GM21367 (cell line): ENCODE results near the gene SERINC5.
"Not testable (repeated sequence)": the region's sequence is repeated elsewhere in the genome, so short reads cannot be mapped to it uniquely, and the experiment has no call there.

Source experiments
- ATAC-seq: cut with Tn5 transposase; IDR thresholded peaks from one replicate; pipeline ENCODE4 v1.9.1; 2021; ENCODE audit not compliant: unreplicated experiment

SERINC5 gene

GRCh38 chr5:80174790-80175189 lies 81.1 kb downstream of the SERINC5 start:
- no peak for ATAC-seq

GRCh38 chr5:80172067-80172695 lies 83.7 kb downstream of the SERINC5 start:
- no peak for ATAC-seq

GRCh38 chr5:80170117-80170535 lies 85.7 kb downstream of the SERINC5 start:
- no peak for ATAC-seq

GRCh38 chr5:80168388-80169028 lies 87.3 kb downstream of the SERINC5 start:
- ATAC-seq = no peak

DNA sequence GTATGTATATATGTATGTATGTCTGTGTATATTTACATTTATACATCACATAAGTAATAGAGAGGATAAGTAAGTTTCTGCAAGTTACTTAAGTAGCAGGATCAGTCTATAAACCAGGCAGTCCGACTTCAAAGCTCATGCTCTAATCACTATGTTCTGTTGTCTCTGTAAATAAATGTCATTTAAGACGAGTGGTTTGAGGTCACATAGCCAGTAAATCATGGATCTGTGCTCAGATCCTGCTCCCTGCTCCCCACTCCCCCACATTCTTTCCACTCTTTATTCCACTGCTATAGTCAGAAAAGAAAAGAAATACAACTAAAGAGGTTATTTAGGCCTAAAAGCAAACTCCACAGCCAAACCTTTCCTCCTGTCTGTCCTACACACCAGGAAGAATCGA lies 90.4 kb downstream of the SERINC5 start:
- no peak for ATAC-seq

- ATAC-seq = no peak
These were observed 94.7 kb downstream of the SERINC5 start for GRCh38 chr5:80161165-80161564.

DNA sequence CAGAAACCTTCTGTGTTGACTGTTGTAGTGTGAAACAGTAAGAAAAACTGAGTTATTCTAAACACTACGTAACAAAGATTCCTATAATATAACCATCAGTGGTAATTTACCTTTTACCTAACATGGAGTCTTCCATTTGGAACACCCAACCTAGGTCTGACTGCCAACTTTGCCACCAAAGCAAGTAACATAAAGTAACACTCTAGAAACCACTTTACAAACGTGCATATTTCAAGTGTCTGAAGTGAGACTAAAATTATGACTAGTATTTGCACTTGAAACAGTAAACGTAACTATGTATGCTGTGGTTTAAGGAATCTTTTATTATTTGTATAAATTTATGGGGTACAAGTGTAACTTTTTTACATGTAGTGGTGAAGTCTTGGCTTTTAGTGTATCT lies 95.6 kb downstream of the SERINC5 start:
- ATAC-seq = no peak

GRCh38 chr5:80159133-80159815 lies 96.6 kb downstream of the SERINC5 start:
- ATAC-seq = no peak

- ATAC-seq = no peak
These were observed 99.7 kb downstream of the SERINC5 start for GRCh38 chr5:80156156-80156555.

DNA sequence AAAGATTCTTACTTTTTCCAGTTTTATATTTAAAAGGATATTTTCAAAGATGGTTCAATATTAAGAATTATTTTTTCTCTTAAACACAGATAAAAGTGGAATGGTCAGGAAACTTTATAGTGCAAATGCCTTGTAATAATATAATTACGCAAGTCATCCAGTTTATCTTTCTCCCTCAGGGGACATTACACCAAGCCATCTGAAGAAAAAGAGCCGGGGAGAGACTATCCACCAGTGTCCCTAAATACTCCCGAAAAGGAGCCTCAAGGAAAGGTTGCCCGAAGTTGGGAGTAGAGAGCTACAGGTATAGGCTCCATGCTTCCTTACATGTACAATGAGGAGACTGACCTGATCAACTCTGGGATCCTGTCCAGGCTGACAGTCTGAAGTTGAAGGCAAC lies 101.1 kb downstream of the SERINC5 start:
- no peak for ATAC-seq

- ATAC-seq = not testable (repeated sequence)
These were observed 101.6 kb downstream of the SERINC5 start for GRCh38 chr5:80154289-80154688.

DNA sequence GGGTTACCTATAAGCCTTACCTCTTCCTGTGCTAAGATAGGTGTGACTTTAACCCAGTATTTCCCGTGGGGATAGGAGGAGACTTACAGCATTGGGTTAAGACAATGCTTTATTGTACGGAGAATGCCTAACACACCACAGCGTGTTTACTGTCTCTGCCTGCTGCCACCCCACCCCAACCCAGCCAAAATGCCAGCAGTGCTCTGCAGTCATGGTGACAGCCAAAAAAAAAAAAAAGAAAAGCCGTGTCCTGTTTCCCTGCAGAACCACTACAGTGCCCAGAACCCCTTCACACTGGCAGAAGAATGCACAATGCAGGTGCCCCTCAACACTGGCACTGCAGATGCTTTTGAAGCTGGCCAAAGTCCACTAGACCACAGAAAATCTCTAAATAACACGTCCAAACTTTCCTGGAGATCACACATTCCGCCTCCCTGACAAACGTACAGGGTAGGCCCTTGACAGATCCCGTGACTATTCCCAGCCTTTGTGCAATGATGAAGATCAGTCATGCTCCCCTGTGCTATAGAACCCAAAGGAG lies 102.2 kb downstream of the SERINC5 start:
- ATAC-seq = no peak

GRCh38 chr5:80152778-80153177 lies 103.1 kb downstream of the SERINC5 start:
- ATAC-seq = no peak

DNA sequence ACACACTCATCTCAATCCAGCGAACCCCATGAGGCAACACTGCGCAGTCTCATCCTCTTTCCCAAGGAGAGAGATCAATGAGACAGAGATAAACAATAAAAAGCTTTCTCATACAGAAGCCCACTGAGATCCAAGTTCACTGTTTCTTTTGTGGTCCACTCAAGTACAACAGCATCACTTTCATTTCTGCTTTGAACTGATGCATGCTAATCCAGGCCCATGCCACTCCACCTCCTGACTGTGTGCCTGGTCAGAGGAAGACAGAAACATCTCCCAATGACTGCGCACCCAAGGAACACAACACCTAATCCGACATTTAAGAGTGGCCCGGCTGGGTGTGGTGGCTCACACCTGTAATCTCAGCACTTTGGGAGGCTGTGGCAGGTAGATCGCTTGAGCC lies 104.0 kb downstream of the SERINC5 start:
- no peak for ATAC-seq

GRCh38 chr5:80150731-80151130 lies 105.1 kb downstream of the SERINC5 start:
- no peak for ATAC-seq

DNA sequence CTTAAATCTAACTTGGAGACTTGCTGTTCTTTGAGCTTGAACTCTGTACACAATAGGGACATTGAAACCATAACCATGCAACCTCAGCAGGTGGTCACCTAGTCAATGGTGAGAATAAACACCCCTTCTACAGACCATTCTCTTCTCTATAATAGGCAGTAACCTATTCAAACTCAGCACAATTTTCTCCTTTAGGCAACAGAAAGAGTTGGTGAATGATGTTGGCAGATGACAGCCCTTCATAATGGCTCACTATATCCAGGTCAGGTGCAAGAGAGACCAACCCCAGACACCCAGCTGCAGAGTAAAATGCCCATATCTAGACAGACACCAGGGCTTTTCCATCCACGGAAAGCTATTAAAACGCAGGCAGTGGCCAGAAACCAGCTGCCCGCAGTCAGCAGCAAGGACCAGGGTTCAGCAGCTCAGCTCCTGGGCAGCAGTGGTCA lies 106.7 kb downstream of the SERINC5 start:
- ATAC-seq = no peak

- no peak for ATAC-seq
These were observed 108.6 kb downstream of the SERINC5 start for GRCh38 chr5:80147119-80147815.

DNA sequence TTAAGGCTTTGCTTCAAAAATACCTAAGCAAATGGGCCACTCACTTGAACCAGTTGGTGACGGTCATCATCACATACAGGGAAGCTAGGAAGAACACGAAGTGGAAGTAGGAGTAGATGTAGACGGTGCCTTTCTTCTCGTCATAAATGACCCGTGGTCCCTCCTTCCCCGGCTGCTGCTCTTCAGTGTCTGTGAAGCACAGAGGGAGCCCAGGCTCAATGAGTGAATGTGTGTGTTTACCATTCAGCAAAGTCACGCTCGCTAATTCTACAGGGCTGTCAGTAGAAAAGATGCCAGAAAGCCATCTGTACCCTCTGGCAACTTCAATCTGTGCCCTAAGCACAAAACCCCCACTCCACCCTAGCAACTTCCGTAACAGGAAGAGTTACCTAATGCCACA lies 109.8 kb downstream of the SERINC5 start:
- ATAC-seq = no peak

DNA sequence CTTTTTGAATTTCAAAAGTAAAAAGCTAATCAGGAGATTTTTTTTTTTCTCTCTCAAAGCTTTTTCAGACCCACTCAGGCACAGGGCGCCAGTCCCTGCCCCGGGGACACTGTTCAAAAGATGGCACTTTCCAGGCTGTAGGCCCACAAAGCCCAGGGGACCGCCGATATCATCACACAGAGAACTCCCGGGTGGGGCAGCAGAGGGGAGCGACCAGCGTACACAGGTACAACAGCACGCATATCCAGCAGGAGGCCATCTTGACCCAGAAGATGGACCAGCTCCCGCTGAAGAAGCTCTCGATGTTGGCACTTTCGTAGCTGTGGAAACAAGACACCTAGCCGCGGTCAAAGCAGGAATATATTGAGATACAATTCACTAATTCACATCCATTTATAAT lies 112.4 kb downstream of the SERINC5 start:
- ATAC-seq = no peak

- no peak for ATAC-seq
These were observed 112.9 kb downstream of the SERINC5 start for GRCh38 chr5:80142996-80143395.

DNA sequence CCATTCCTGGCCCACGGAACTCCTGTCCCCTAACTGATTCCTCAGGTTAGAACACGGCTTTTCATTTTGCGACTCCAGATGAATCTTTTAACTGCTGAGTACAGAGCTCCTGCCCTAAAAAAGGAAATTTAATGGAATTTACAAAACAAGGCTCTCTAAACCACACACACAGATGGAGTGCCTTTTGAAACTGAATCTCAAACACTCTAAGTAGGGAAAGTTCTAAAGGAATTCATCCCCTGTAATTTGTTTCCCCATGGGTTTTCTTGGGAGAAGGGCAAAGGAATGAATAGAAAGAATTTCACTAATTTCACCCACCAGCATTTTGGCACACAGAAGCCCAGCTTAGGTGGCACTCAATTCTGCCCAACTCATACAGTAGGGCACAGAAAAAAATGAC lies 114.2 kb downstream of the SERINC5 start:
- no peak for ATAC-seq
